GM12891 (cell line): ENCODE results near the gene INO80E.

ENCODE experiments used
- POLR2A ChIP-seq: IDR thresholded peaks from 2 replicates; pipeline ENCODE4 v1.6.1; 2011; ENCODE audit warnings: low read depth, low read length, control low read depth
- POLR2AphosphoS5 ChIP-seq: IDR thresholded peaks from 2 replicates; pipeline ENCODE4 v1.6.1; 2011; ENCODE audit warnings: low read depth, low read length, control low read depth
- TAF1 ChIP-seq: IDR thresholded peaks from 2 replicates; pipeline ENCODE4 v1.6.1; 2011; ENCODE audit warnings: low read depth, low read length, control low read depth

GRCh38 chr16:30051518-30051917 lies 55.5 kb downstream of the INO80E start:
- TF ChIP-seq POLR2AphosphoS5 (no peak), POLR2A (no peak), TAF1 (no peak)
